ENCODE data around the gene STAT2.

DNA sequence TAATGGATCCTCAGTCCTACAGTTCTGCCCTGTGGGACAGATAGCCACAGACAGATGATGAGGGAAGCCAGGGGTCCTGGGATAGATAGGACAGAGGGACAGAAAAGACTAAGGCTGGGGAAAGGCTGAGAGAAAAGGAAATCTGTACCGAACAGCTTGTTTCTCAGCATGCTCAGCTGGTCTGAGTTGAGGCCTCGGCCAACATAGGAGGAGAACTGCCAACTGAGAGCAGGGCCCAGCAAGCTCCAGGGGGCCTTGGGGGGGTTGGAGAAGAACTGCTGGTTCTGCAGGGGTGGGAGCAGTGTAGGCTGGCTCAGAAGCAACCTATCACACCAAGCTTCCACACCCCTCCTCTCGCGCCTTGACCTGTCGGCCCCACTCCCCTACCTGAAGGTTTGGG lies 11.1 kb downstream of the STAT2 start:
- TF ChIP-seq, protein P1, sequence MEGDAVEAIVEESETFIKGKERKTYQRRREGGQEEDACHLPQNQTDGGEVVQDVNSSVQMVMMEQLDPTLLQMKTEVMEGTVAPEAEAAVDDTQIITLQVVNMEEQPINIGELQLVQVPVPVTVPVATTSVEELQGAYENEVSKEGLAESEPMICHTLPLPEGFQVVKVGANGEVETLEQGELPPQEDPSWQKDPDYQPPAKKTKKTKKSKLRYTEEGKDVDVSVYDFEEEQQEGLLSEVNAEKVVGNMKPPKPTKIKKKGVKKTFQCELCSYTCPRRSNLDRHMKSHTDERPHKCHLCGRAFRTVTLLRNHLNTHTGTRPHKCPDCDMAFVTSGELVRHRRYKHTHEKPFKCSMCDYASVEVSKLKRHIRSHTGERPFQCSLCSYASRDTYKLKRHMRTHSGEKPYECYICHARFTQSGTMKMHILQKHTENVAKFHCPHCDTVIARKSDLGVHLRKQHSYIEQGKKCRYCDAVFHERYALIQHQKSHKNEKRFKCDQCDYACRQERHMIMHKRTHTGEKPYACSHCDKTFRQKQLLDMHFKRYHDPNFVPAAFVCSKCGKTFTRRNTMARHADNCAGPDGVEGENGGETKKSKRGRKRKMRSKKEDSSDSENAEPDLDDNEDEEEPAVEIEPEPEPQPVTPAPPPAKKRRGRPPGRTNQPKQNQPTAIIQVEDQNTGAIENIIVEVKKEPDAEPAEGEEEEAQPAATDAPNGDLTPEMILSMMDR (conservative IDR thresholded peaks at IDR 0.05): no peak
- no peak for TF ChIP-seq ZFX (IDR thresholded peaks at IDR 0.05)

Data from C4-2B (cell line).